Testis (tissue), 2 donors: Measurements from ENCODE around the gene ATG4A.

Source experiments
- POLR2A ChIP-seq: fragments of 450-650 bp; IDR thresholded peaks from one replicate; pipeline ENCODE4 v1.6.1; 2017; ENCODE audit warnings: antibody characterized with exemption, mild to moderate bottlenecking, moderate library complexity
- TF ChIP-seq, protein P1 (sequence below), 3 experiments: fragments of 450-650 bp in 2 of 3; fragments of 200-600 bp in 1 of 3; sonication (generic) in 1 of 3; IDR thresholded peaks; one replicate each; pipeline ENCODE4 v1.5.1; 2016 to 2019; ENCODE audit warnings: antibody characterized with exemption in 3 of 3, mild to moderate bottlenecking in 2 of 3, moderate library complexity in 1 of 3

DNA sequence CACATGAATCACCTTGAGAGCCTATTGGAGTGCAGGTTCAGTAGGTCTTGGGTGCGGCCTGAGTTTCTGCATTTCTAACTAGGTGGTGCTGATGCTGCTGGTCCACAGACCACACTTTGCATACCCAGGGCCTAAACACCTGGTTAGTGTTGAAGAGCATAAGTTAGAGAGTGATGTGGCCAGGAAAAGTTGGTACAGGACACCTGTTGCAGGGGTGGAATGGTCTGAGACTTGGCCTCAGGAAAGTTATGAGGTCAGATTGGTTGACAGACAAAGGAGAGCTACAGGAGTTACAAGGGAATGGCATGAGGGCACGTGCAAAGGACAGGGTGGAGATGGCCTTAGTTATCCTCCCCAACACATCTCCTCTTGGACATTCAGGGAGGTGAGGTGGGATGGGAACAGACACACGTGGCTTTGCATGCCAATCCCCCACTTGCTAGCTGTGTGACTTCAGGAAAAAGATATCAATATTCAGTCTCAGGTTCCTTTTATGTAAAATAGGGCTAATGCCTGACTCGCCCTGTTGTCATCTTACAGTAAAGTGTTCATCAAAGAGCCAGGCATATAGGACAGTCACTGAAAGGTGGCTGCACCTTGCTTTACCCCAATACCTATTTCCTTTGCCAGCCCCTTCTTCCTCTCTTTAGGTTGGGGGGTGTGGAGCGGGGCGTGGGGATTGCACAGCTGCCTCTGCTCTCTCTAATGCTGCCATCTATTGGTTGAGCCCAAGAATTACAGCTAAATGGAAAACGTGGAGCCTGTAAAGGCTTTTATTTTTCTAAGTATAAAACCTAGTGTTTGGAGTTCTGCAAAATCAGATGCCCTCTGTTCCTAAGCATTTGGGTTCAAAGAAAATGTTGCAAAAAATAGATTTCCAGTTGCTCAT is 47.5 kb downstream of the ATG4A start:
- TF ChIP-seq, protein P1, sequence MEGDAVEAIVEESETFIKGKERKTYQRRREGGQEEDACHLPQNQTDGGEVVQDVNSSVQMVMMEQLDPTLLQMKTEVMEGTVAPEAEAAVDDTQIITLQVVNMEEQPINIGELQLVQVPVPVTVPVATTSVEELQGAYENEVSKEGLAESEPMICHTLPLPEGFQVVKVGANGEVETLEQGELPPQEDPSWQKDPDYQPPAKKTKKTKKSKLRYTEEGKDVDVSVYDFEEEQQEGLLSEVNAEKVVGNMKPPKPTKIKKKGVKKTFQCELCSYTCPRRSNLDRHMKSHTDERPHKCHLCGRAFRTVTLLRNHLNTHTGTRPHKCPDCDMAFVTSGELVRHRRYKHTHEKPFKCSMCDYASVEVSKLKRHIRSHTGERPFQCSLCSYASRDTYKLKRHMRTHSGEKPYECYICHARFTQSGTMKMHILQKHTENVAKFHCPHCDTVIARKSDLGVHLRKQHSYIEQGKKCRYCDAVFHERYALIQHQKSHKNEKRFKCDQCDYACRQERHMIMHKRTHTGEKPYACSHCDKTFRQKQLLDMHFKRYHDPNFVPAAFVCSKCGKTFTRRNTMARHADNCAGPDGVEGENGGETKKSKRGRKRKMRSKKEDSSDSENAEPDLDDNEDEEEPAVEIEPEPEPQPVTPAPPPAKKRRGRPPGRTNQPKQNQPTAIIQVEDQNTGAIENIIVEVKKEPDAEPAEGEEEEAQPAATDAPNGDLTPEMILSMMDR (IDR thresholded peaks at IDR 0.05): no peak
- no peak for TF ChIP-seq POLR2A
